HEK293 (cell line): ENCODE measurements around the gene CEBPG.

Experiments used
- IKZF3 ChIP-seq: fragments of 450-650 bp; IDR thresholded peaks from 2 replicates; pipeline ENCODE4 v1.5.0; 2018; ENCODE audit warnings: missing biosample characterization, mild to moderate bottlenecking, missing genetic modification characterization, moderate library complexity
- REST ChIP-seq: fragments of 450-650 bp; formaldehyde crosslinking; IDR thresholded peaks from 2 replicates; pipeline ENCODE4 v1.5.1; 2016; ENCODE audit warnings: missing biosample characterization, missing genetic modification characterization
- YY2 ChIP-seq: fragments of 450-650 bp; formaldehyde crosslinking; IDR thresholded peaks from 2 replicates; pipeline ENCODE4 v1.5.1; 2016; ENCODE audit warnings: missing biosample characterization, missing genetic modification characterization
- ZBTB48 ChIP-seq: fragments of 450-650 bp; formaldehyde crosslinking; IDR thresholded peaks from 2 replicates; pipeline ENCODE4 v1.5.1; 2016; ENCODE audit warnings: missing biosample characterization, missing genetic modification characterization
- ZNF157 ChIP-seq: fragments of 450-650 bp; formaldehyde crosslinking; IDR thresholded peaks from 2 replicates; pipeline ENCODE4 v1.5.1; 2016; ENCODE audit warnings: missing biosample characterization, missing genetic modification characterization
- ZNF174 ChIP-seq: fragments of 450-650 bp; formaldehyde crosslinking; IDR thresholded peaks from 2 replicates; pipeline ENCODE4 v1.5.0; 2017; ENCODE audit warnings: missing biosample characterization, mild to moderate bottlenecking, missing genetic modification characterization
- ZNF274 ChIP-seq, 2 experiments: fragments of 200-500 bp in 1 of 2; fragments of 450-650 bp in 1 of 2; sonication (Bioruptor generic) in 1 of 2; formaldehyde crosslinking in 1 of 2; IDR thresholded peaks; 2 replicates each; pipeline versions ENCODE4 v1.5.1 to v1.6.1; 2014 to 2016; ENCODE audit warnings: borderline replicate concordance in 1 of 2, inconsistent platforms in 1 of 2, low read length in 1 of 2, missing biosample characterization in 1 of 2, missing genetic modification characterization in 1 of 2
- ZNF324 ChIP-seq: fragments of 450-650 bp; formaldehyde crosslinking; IDR thresholded peaks from 2 replicates; pipeline ENCODE4 v1.5.1; 2016; ENCODE audit warnings: missing biosample characterization, missing genetic modification characterization
- ZNF335 ChIP-seq: fragments of 450-650 bp; formaldehyde crosslinking; conservative IDR thresholded peaks from 2 replicates; pipeline ENCODE4 v1.5.1; 2016; ENCODE audit warnings: missing biosample characterization, missing genetic modification characterization
- ZNF366 ChIP-seq: fragments of 450-650 bp; formaldehyde crosslinking; conservative IDR thresholded peaks from 2 replicates; pipeline ENCODE4 v1.5.1; 2016; ENCODE audit warnings: missing biosample characterization, missing genetic modification characterization
- ZNF433 ChIP-seq: fragments of 450-650 bp; formaldehyde crosslinking; IDR thresholded peaks from 2 replicates; pipeline ENCODE4 v1.5.1; 2016; ENCODE audit warnings: missing biosample characterization, missing genetic modification characterization, low read depth
- ZNF561 ChIP-seq: fragments of 450-650 bp; IDR thresholded peaks from 2 replicates; pipeline ENCODE4 v1.5.1; 2018; ENCODE audit warnings: missing biosample characterization, missing genetic modification characterization, borderline replicate concordance
- ZNF692 ChIP-seq: fragments of 450-650 bp; formaldehyde crosslinking; IDR thresholded peaks from 2 replicates; pipeline ENCODE4 v1.5.1; 2016; ENCODE audit warnings: missing biosample characterization, missing genetic modification characterization
- ZSCAN30 ChIP-seq: fragments of 450-650 bp; IDR thresholded peaks from 2 replicates; pipeline ENCODE4 v1.5.1; 2018; ENCODE audit warnings: missing biosample characterization, mild to moderate bottlenecking, missing genetic modification characterization, moderate library complexity
- TF ChIP-seq, protein P1 (sequence below): fragments of 450-650 bp; IDR thresholded peaks from 2 replicates; pipeline ENCODE4 v1.5.1; 2018; ENCODE audit warnings: missing biosample characterization, missing genetic modification characterization
- TF ChIP-seq, protein P2 (sequence below): fragments of 450-650 bp; formaldehyde crosslinking; conservative IDR thresholded peaks from 2 replicates; pipeline ENCODE4 v1.5.1; 2016; ENCODE audit warnings: low read depth, missing biosample characterization, missing genetic modification characterization
- TF ChIP-seq, protein P3 (sequence below): fragments of 450-650 bp; formaldehyde crosslinking; IDR thresholded peaks from 2 replicates; pipeline ENCODE4 v1.5.1; 2017; ENCODE audit warnings: missing biosample characterization, missing genetic modification characterization
- TF ChIP-seq, protein P4 (sequence below): fragments of 450-650 bp; formaldehyde crosslinking; IDR thresholded peaks from 2 replicates; pipeline ENCODE4 v1.5.1; 2016; ENCODE audit warnings: missing biosample characterization, missing genetic modification characterization, borderline replicate concordance

Gene CEBPG

GRCh38 chr19:33348301-33349010, 25.1 kb upstream of the CEBPG start (continued):
- TF ChIP-seq ZBTB48 (tag by site-specific recombination) = peak; percentile 25
- TF ChIP-seq ZNF692 (tag by site-specific recombination) = peak; percentile 67; the same call in 1 of the 2 replicates
- TF ChIP-seq ZNF366 (tag by site-specific recombination) = peak; percentile 76
- no peak for TF ChIP-seq ZNF157 (tag by site-specific recombination)
- TF ChIP-seq ZNF324 (tag by site-specific recombination) = 0 out of 2 replicates have a peak, but pooled peaks have one; percentile 35
- TF ChIP-seq REST (tag by site-specific recombination) = peak; percentile 95
- TF ChIP-seq ZNF274 (IDR thresholded peaks at IDR 0.05; ENCODE audit: low read length) = no peak
- TF ChIP-seq ZNF274 (tag by site-specific recombination; IDR thresholded peaks at IDR 0.05; ENCODE audit: borderline replicate concordance) = no peak
- TF ChIP-seq ZNF335 (tag by site-specific recombination) = peak; percentile 92
- TF ChIP-seq, protein P1, sequence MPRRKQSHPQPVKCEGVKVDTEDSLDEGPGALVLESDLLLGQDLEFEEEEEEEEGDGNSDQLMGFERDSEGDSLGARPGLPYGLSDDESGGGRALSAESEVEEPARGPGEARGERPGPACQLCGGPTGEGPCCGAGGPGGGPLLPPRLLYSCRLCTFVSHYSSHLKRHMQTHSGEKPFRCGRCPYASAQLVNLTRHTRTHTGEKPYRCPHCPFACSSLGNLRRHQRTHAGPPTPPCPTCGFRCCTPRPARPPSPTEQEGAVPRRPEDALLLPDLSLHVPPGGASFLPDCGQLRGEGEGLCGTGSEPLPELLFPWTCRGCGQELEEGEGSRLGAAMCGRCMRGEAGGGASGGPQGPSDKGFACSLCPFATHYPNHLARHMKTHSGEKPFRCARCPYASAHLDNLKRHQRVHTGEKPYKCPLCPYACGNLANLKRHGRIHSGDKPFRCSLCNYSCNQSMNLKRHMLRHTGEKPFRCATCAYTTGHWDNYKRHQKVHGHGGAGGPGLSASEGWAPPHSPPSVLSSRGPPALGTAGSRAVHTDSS (tag by site-specific recombination) = peak; percentile 32; the same call in 1 of the 2 replicates
- TF ChIP-seq, protein P2, sequence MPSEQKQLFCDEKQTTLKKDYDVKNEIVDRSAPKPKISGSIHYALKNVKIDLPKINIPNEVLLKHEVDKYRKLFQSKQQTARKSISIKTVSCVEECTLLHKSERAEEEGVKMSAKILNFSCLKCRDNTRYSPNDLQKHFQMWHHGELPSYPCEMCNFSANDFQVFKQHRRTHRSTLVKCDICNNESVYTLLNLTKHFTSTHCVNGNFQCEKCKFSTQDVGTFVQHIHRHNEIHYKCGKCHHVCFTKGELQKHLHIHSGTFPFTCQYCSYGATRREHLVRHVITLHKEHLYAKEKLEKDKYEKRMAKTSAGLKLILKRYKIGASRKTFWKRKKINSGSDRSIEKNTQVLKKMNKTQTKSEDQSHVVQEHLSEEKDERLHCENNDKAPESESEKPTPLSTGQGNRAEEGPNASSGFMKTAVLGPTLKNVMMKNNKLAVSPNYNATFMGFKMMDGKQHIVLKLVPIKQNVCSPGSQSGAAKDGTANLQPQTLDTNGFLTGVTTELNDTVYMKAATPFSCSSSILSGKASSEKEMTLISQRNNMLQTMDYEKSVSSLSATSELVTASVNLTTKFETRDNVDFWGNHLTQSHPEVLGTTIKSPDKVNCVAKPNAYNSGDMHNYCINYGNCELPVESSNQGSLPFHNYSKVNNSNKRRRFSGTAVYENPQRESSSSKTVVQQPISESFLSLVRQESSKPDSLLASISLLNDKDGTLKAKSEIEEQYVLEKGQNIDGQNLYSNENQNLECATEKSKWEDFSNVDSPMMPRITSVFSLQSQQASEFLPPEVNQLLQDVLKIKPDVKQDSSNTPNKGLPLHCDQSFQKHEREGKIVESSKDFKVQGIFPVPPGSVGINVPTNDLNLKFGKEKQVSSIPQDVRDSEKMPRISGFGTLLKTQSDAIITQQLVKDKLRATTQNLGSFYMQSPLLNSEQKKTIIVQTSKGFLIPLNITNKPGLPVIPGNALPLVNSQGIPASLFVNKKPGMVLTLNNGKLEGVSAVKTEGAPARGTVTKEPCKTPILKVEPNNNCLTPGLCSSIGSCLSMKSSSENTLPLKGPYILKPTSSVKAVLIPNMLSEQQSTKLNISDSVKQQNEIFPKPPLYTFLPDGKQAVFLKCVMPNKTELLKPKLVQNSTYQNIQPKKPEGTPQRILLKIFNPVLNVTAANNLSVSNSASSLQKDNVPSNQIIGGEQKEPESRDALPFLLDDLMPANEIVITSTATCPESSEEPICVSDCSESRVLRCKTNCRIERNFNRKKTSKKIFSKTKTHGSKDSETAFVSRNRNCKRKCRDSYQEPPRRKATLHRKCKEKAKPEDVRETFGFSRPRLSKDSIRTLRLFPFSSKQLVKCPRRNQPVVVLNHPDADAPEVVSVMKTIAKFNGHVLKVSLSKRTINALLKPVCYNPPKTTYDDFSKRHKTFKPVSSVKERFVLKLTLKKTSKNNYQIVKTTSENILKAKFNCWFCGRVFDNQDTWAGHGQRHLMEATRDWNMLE (tag by site-specific recombination) = 0 out of 2 replicates have a peak, but pooled peaks have one; percentile 28
- TF ChIP-seq, protein P3, sequence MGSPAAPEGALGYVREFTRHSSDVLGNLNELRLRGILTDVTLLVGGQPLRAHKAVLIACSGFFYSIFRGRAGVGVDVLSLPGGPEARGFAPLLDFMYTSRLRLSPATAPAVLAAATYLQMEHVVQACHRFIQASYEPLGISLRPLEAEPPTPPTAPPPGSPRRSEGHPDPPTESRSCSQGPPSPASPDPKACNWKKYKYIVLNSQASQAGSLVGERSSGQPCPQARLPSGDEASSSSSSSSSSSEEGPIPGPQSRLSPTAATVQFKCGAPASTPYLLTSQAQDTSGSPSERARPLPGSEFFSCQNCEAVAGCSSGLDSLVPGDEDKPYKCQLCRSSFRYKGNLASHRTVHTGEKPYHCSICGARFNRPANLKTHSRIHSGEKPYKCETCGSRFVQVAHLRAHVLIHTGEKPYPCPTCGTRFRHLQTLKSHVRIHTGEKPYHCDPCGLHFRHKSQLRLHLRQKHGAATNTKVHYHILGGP (tag by site-specific recombination) = peak; percentile 24; the same call in 1 of the 2 replicates
- TF ChIP-seq IKZF3 (tag by site-specific recombination) = peak; percentile 76
- TF ChIP-seq, protein P4, sequence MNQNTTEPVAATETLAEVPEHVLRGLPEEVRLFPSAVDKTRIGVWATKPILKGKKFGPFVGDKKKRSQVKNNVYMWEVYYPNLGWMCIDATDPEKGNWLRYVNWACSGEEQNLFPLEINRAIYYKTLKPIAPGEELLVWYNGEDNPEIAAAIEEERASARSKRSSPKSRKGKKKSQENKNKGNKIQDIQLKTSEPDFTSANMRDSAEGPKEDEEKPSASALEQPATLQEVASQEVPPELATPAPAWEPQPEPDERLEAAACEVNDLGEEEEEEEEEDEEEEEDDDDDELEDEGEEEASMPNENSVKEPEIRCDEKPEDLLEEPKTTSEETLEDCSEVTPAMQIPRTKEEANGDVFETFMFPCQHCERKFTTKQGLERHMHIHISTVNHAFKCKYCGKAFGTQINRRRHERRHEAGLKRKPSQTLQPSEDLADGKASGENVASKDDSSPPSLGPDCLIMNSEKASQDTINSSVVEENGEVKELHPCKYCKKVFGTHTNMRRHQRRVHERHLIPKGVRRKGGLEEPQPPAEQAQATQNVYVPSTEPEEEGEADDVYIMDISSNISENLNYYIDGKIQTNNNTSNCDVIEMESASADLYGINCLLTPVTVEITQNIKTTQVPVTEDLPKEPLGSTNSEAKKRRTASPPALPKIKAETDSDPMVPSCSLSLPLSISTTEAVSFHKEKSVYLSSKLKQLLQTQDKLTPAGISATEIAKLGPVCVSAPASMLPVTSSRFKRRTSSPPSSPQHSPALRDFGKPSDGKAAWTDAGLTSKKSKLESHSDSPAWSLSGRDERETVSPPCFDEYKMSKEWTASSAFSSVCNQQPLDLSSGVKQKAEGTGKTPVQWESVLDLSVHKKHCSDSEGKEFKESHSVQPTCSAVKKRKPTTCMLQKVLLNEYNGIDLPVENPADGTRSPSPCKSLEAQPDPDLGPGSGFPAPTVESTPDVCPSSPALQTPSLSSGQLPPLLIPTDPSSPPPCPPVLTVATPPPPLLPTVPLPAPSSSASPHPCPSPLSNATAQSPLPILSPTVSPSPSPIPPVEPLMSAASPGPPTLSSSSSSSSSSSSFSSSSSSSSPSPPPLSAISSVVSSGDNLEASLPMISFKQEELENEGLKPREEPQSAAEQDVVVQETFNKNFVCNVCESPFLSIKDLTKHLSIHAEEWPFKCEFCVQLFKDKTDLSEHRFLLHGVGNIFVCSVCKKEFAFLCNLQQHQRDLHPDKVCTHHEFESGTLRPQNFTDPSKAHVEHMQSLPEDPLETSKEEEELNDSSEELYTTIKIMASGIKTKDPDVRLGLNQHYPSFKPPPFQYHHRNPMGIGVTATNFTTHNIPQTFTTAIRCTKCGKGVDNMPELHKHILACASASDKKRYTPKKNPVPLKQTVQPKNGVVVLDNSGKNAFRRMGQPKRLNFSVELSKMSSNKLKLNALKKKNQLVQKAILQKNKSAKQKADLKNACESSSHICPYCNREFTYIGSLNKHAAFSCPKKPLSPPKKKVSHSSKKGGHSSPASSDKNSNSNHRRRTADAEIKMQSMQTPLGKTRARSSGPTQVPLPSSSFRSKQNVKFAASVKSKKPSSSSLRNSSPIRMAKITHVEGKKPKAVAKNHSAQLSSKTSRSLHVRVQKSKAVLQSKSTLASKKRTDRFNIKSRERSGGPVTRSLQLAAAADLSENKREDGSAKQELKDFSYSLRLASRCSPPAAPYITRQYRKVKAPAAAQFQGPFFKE (tag by site-specific recombination) = no peak
- peak; percentile 27; the same call in 1 of the 2 replicates for TF ChIP-seq ZSCAN30 (tag by site-specific recombination)
- TF ChIP-seq ZNF433 = peak; percentile 5; the same call in 1 of the 2 replicates
- TF ChIP-seq ZNF561 (tag by site-specific recombination) = 0 out of 2 replicates have a peak, but pooled peaks have one; percentile 24
- peak; percentile 85; the same call in 1 of the 2 replicates for TF ChIP-seq ZNF174 (tag by site-specific recombination)
- TF ChIP-seq YY2 (tag by site-specific recombination) = no peak
